GM08714 (cell line): Measurements from ENCODE around the gene GSE1.

Experiments
- H3K4me3 ChIP-seq: fragments of 200-500 bp; sonication (Bioruptor generic); 2 replicates; pipeline ENCODE4 v1.5.1; 2014; ENCODE audit warnings: mild to moderate bottlenecking, low read length, inconsistent platforms
- ZNF274 ChIP-seq: IDR thresholded peaks from 2 replicates; pipeline ENCODE4 v1.6.1; 2012; ENCODE audit warnings: mild to moderate bottlenecking, low read depth, low read length

The GSE1 gene

DNA sequence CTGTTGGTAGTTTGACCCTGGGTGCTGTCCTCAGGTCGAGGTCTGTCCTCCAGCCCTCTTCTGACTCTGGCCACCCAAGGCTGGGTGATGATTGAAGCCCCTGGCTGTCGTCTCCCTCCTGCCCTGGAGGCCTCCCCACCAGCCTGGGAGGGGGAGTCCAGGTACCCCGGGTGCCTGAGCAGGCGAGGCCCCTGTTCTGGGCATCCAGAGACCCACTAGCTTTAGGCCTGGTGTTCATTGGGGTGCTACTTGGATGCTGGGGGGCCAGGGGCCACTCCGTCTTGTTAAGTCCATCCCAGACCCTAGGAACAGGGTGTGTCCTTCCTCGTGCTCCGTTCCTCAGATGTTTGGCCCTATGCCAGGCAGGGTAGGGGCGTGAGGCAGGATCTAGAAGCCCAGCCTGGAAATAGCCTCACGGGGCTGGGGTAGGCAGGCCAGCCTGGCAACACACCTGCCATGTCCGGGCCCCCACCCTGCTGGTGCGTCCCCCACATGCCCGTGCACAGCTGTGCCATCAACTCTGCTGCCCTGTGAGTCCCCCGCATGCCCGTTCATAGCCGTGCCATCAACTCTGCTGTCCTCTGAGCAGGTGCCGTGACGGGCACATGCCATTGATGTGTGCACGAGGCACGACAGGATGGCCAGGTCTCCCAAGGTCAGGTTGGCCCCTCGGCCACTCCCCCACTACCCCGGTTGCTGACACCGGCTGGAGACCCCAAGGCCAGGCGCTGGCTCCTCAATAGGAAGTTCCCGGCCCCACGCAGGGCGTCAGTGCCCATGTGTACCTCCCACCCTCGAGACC lies 38.7 kb downstream of the GSE1 start:
- no peak for TF ChIP-seq ZNF274
- H3K4me3 ChIP-seq: no peak overlapping the region

DNA sequence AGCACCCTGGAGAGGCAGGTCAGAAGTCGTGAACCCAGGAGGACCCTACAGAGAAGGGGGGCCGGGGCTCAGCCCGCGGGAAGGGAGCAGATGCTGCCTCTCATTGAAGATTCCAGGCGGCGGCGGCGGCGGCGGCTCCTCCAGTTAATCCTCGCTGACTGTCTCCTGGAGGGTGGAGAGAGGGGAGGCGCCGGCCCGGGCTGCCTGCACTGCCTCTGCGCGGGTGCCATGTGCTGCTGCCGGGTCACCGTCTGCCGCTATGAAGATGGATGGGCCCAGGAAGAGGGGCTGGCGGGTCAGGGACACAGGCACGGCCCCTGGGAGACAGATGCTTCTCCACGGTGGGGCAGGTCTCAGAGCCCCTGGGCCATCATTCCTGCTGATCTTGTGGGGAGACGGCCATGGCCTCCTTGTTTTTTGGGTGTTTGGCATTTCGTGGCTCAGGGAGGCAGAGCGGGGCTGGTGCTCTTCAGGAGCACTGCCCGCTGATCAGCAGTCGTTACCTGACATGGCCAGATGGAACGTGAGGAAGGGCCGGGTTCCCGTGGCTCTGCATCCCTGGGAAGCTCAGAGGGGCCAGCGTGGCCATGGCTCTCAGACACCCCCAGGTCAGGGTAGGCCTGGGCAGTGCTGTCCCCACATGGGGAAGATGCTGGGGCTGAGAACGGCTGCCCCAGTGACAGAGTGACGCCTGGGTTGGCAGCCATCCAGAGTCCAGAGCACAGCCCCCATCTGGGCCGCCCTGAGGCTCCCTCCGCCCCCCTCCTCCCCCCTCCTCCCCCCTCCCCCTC lies 39.5 kb downstream of the GSE1 start:
- no peak overlapping the region for H3K4me3 ChIP-seq
- TF ChIP-seq ZNF274: no peak

DNA sequence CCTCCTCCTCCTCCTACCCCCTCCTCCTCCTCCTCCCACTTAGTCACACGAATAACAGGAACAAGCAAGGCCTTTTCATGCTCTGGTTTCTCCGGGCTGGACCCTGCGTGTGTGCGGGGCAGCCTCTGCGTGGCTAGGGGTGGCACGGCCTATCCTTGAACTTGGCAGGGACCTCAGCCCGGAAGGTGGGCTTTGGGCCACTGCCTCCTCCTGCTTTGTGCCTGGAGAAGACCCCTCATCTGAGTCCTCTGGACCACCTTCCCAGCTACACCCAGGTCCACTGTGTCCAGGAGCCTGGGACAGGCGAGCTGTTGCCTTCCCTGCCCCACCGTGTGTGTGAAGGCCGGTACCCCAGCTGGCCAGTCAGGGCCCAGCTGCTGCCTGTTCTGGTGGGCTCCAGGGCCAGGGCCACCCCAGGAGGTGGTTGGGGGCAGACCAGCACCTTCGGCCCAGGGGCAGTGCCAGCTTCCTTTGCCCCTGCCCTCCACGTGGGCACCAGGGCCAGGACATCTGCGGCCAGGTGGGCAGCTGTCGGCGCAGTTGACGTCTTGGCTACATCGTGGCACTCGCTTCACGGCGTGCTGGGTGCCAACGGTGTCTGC lies 40.3 kb downstream of the GSE1 start:
- H3K4me3 ChIP-seq: no peak overlapping the region
- no peak for TF ChIP-seq ZNF274

DNA sequence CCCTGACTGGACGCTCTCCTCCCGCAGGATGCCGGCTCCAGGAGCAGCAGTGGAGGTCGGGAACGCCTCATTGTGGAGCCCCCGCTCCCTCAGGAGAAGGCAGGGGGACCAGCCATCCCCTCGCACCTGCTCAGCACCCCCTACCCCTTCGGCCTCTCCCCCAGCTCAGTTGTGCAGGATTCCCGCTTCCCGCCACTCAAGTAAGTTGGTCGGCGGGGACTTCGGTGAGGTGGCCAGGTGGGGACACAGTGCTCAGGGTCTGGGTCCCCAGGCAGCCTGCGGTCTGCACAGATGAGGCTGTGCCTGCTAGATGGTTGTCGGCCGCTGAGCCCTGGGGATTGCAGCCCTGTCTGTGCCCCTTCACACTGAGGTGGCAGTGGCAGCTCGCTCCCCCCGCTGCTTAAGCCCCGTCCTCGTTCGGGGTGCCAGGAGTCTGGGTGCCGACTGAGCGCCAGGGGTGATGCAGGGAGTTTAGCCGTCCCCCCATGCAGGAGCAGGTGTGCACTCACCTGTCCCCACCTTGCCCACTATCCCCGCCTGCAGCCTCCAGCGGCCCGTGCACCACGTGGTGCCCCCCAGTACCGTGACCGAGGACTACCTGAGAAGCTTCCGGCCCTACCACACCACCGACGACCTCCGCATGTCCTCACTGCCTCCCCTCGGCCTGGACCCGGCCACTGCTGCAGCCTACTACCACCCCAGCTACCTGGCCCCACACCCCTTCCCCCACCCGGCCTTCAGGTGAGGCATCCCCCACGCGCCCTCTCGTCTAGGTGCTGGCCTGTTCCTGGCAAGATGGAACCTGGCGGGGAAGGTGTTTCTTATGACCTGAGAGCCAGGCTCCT lies 41.4 kb downstream of the GSE1 start:
- TF ChIP-seq ZNF274: no peak
- H3K4me3 ChIP-seq: no peak overlapping the region

DNA sequence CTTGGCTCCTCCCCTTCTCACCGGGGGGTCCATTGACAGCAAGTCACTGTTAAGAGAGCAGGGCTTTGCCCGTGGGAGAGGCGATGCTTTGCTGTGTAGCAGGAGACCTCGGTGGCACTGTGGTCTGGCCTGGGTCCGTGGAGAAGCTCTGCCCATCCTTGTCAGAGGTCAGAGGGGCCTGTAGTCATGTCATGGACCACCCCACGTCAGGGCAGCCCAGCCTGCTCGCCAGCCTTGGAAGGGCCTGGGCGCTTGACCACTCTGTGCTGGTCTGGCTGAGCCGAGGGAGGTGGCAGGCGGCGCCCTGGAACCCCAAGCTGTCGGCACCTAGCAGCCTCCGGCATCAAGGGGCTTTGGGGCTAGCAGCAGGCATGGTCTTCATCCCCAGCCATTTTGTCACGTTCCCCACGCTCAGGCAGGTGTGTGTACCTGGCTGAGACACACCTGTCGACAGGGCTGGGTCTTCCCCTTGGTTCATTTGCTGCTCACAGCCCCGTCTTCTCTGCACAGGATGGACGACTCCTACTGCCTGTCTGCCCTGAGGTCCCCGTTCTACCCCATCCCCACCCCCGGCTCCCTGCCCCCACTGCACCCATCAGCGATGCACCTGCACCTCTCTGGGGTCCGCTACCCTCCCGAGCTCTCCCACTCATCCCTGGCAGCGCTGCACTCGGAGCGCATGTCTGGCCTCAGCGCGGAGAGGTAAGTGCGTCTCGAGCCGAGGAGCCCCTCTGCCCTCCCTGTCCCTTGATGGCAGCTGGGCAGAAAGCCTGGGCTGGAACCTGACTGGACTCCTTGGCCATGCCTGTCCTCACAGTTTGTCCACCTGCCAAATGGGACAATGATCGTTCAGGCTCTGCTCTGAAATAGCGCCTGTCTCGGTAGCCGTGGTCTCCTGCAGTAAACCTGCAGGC lies 42.4 kb downstream of the GSE1 start:
- TF ChIP-seq ZNF274: no peak
- no peak overlapping the region for H3K4me3 ChIP-seq

DNA sequence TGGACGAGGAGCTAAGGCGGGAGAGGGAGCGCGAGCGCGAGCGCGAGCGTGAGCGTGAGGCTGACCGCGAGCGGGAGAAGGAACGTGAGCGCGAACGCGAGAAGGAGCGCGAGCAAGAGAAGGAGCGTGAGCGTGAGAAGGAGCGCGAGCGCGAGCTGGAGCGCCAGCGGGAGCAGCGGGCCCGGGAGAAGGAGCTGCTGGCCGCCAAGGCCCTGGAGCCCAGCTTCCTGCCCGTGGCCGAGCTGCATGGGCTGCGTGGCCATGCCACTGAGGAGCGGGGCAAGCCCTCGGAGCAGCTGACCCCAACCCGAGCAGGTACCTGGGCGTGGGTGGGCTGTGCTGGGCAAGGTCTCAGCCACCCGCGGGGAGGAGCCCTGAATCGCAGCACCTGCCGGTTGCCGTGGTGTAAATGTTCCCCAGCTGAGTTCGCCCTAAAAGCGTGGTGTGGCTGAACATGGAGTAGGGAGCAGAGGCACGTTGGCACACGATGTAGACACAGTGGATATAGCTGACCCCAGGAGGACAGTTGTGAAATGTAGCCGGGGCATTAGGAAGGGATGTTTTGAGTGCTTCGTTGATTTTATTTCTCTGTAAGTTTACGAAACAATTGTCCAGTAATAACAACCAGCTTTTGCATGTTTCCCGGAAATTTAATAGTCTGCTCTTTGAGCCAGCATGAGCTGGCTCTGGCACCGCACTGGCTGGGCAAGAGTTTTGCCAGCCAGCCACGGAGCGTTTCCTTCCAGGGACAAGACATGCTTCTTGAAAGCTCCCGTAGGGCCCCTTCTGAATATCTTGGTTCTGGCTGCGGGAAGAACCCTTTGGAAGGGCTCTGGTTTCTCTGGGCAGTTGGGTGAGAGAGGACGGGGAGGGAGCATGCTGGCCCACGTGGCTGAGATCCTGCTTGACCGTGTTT lies 43.5 kb downstream of the GSE1 start:
- no peak for TF ChIP-seq ZNF274
- H3K4me3 ChIP-seq: no peak overlapping the region

DNA sequence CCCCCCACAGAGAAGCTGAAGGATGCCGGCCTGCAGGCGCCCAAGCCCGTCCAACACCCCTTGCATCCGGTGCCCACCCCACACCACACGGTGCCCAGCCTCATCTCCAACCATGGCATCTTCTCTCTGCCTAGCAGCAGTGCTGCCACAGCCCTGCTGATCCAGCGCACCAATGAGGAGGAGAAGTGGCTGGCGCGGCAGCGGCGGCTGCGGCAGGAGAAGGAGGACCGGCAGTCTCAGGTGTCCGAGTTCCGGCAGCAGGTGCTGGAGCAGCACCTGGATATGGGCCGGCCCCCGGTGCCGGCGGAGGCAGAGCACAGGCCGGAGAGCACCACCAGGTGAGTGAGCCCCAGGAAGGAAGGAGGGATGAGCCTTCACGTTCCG lies 44.1 kb downstream of the GSE1 start:
- H3K4me3 ChIP-seq: no peak overlapping the region
- no peak for TF ChIP-seq ZNF274

DNA sequence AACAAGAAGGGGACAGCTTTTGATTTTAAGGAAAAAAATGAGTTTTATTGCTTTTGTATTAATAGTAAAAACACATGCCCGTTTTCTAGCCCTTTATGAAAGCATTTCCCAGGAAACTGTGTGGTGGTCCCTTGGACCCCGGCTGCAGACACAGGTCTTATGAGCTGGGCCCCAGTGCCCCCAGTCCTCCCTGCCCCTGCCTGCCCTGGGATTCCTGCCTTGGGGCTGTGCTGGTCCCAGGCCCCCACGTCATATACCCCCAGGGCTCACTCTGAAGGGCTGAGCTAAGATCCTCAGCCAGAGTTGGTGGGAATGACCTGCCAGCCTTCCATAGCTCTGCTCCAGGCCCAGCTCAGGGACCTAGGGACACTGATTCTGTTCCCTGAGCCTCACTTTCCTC lies 44.9 kb downstream of the GSE1 start:
- no peak overlapping the region for H3K4me3 ChIP-seq
- no peak for TF ChIP-seq ZNF274

DNA sequence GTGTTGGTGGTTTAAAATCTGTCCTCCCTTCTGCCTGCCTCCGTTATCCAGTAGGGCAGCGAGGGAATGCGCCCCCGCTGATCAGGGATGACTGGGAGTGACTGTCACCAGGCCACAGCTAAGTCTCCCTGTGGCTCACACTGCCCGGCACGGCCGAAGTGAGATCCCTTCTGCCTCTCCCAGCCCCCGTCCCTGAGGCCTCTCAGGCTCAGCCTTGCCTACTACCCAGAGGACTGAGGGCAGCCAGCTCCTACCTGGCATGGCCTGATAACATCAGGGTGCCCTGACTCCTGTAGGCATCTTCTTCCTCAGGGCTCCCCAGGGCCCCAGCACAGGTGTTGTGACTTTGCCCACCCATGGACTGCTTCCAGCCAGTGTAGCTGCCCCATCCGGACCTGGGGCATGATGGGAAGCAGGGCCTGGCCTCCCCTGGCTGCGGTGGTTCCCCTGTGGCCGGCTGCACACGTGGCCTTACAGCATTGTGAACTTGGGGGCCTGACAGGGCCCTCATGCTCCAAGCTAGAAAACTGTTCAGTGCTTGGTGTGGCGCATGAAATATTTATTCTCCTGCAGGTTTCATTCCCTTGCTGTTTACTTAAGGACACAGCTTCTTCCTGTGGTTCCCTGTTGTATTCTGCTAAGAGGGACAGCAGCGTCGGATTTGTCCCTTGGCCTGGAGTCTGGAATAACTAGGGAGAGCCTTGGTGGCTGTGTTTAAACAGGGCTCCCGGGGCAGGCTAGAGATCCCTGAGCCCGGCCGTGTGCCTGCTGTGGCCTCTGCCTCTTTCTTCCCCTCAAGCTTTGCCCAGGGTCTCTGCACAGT lies 45.6 kb downstream of the GSE1 start:
- TF ChIP-seq ZNF274: no peak

DNA sequence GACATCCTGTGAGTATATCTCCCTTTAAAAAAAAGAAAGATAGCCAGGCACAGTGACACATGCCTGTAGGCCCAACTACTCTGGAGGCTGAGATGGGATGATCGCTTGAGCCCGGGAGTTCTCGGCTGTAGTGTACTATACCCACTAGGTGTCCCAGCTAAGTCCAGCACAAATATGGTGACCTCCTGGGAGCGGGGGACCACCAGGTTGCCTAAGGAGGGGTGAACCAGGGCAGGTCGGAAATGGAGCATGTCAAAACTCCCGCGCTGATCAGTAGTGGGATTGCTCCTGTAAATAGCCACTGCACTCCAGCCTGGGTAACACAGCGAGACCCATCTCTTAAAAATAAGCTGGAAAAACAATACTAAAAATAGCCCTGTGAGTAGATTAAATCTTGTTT lies 46.2 kb downstream of the GSE1 start:
- TF ChIP-seq ZNF274: no peak
- H3K4me3 ChIP-seq: no peak overlapping the region

More for the DNA sequence above, 45.6 kb downstream of the GSE1 start:
- no peak overlapping the region for H3K4me3 ChIP-seq

DNA sequence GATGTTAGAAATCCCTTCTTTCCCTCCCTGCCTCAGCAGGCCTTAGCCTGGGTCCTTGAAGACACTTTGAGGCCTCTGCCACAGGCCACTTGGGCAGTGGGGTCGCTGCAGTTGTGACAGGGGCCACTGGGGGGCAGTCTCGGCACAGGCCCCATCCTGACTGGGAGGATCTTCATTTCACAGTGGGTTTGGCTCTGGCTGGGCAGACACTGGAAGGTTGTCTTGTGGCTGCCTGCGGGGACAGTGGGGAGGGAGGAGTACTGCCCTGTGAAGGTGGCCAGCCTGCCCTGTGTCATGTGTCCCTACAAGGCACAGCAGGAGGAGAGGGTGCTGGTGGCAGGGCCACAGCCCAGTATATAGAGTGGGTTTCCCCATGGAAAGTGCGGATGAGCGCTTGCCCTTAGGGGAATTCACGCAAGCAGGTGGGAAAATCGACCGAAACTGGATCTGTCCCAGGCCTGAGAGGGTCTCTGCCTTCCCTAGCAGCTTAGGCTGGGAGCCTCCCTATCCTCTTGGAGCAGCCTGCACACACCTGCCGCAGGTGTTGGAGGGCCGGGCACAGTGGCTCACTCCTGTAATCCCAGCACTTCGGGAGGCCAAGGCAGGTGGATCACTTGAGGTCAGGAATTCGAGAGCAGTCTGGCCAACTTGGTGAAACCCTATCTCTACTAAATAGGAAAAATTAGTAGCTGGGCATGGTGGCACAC lies 46.8 kb downstream of the GSE1 start:
- no peak for TF ChIP-seq ZNF274

More for the DNA sequence above, 46.8 kb downstream of the GSE1 start:
- no peak overlapping the region for H3K4me3 ChIP-seq
